Fibroblast of pulmonary artery (primary cell): ENCODE measurements around the gene SLC44A5.

Experiments used
- DNase-seq: peaks from one replicate; pipeline ENCODE4 v3.0.0-alpha.2; 2010; ENCODE audit warnings: low read depth
- H3K4me3 ChIP-seq: replicated peaks from 2 replicates; pipeline ENCODE4 v1.5.1; 2011; ENCODE audit warnings: low read depth, mild to moderate bottlenecking, control low read depth, low read length, moderate library complexity
- TF ChIP-seq, protein P1 (sequence below): IDR thresholded peaks from 2 replicates; pipeline ENCODE4 v1.5.1; 2011; ENCODE audit warnings: mild to moderate bottlenecking, control low read depth, low read length, inconsistent platforms; ENCODE audit errors: missing control alignments

Gene SLC44A5

DNA sequence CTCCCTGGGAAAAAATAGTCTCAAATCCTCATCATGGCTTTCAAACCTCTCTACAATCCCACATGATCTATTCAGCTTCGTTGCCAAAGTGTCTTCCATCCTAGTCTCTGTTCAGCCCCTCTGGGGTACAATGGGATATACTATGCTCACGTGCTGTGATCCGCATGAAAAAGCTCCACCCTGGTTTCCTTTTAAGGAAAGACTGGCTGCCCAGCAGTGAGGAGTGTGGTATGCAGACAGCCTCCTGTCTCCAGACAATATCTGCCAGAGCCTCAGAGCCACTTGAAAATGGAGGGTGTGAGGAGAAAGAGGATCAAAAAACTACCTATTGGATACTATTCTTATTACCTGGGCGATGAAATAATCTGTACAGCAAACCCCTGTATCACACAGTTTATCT lies 282.2 kb downstream of the SLC44A5 start:
- no peak overlapping the region for H3K4me3 ChIP-seq
- TF ChIP-seq, protein P1, sequence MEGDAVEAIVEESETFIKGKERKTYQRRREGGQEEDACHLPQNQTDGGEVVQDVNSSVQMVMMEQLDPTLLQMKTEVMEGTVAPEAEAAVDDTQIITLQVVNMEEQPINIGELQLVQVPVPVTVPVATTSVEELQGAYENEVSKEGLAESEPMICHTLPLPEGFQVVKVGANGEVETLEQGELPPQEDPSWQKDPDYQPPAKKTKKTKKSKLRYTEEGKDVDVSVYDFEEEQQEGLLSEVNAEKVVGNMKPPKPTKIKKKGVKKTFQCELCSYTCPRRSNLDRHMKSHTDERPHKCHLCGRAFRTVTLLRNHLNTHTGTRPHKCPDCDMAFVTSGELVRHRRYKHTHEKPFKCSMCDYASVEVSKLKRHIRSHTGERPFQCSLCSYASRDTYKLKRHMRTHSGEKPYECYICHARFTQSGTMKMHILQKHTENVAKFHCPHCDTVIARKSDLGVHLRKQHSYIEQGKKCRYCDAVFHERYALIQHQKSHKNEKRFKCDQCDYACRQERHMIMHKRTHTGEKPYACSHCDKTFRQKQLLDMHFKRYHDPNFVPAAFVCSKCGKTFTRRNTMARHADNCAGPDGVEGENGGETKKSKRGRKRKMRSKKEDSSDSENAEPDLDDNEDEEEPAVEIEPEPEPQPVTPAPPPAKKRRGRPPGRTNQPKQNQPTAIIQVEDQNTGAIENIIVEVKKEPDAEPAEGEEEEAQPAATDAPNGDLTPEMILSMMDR: no peak
- no peak for DNase-seq

- no peak for DNase-seq
- TF ChIP-seq, protein P1: no peak
- no peak overlapping the region for H3K4me3 ChIP-seq
These were observed 283.5 kb downstream of the SLC44A5 start for GRCh38 chr1:75327395-75327794.

DNA sequence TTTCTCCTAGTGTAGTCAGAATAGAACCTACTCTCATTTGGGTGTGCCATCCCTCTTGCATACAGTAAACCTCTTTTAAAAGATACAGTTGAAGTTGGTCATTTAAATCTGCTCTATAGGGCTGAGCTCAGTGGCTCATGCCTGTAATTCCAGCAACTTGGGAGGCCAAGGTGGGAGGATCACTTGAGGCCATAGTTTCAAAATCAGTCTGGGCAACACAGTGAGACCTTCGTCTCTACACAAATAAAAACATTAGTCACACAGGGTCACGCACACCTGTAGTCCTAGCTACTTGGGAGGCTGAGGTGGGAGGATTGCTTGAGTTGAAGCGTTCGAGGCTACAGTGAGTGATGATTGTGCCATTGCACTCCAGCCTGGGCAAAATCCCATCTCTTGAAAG lies 292.9 kb downstream of the SLC44A5 start:
- TF ChIP-seq, protein P1: no peak
- DNase-seq: no peak
- H3K4me3 ChIP-seq: no peak overlapping the region

- TF ChIP-seq, protein P1: no peak
- H3K4me3 ChIP-seq: no peak overlapping the region
- DNase-seq: no peak
These were observed 294.7 kb downstream of the SLC44A5 start for GRCh38 chr1:75316230-75316629.

DNA sequence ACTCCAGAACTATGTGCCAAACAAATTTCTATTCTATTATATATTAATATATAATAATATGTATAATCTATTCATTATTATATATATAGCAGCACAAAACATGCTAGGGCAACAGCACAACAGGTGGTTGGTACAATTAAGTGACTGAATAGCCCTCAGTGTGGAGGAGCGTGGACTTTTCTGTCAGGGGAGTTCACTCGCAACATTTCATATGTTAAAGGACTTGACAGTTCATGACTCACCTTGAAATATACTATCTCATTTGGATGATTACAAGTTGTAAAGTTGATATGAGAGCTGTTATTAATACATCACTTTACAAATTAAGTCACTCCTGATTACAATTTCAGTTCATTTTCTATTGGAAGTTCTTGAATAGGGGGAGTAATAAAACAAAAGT lies 298.3 kb downstream of the SLC44A5 start:
- H3K4me3 ChIP-seq: no peak overlapping the region
- DNase-seq: no peak
- TF ChIP-seq, protein P1: no peak

DNA sequence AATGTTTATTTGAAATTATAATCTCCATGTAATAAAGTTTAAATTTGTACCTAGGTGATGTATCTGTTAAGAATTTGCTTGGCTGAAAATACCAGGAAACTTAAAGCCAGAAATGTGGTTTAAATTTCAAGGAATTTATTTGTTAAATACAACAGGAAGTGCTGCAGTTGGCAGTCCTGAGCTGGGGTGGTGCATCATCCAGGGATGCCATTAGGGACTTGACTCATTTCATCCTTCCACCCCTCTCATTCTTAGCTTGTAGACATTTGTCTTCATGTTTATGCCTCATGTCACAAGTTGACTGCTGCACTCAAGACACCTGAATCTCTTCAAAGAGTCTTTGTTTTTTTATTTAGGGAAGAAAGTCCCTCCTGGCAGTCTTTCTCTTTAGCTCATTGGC lies 300.8 kb downstream of the SLC44A5 start:
- TF ChIP-seq, protein P1: no peak
- DNase-seq: peak; percentile 8
- no peak overlapping the region for H3K4me3 ChIP-seq

- H3K4me3 ChIP-seq: no peak overlapping the region
- TF ChIP-seq, protein P1: no peak
- no peak for DNase-seq
These were observed 302.5 kb downstream of the SLC44A5 start for GRCh38 chr1:75308365-75308764.
